Iris pigment epithelial cell (primary cell): Measurements from ENCODE around the gene GTPBP8.
"Not testable (repeated sequence)": the region's sequence is repeated elsewhere in the genome, so short reads cannot be mapped to it uniquely, and the experiment has no call there.

Experiments
- DNase-seq: peaks from one replicate; pipeline ENCODE4 v3.0.0-alpha.2; 2011; ENCODE audit warnings: low read depth

Gene GTPBP8

DNA sequence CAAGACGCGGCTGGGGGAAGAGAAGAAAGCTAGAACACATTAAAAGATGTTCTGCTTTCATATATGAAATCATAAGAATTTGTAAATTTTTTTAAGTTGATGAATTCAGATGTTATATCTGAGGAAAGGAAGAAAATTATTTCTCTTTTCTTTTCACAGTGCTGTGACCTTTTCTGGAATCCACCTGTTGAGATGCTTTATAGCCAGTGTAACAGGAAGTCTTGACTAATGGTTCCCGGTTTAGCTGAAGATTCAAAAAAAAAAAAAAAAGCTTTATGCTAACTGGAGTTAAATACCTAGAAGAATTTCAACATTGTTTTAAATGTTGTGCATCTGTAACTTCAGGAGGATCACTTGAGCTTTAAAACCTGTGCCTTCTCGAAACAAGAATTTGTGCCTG lies 9.9 kb downstream of the GTPBP8 start:
- peak; percentile 15 for DNase-seq

DNA sequence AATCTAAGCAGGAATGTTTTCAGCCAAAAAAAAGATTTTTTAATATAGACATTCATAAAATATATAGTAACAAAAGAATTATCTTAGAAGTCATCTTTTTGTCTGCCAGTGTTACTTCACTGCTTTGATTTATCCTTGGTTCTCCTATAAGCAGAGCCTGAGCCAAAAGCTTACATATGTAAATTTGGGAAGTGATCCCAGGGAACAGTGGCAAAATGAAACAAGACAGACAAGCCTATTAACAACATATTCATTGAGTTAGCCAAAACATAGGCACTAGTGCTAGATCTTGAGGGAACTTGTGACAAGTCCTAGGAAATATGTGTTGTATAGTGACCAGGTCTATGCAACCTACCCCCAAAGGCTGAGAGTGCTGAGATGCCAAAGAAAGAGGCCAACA lies 11.3 kb downstream of the GTPBP8 start:
- no peak for DNase-seq

DNA sequence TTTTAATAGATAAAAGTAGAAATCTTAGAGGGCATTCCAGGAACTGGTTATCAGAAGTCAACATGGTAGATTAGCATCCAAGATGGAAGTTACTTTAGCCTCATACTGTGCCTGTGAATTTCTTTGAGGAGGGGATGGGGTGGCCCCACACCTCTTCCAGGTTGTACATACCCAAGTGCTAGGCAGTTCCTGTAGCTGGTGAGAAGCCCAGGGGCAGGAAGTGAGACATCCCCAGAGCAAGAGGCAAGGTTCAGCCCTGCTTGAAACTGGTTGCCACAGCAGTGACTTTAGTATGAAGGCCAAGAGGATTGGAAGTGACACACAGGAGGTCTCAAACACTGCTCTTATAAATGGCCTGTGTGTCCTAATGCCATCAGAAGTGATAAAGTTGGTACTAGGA lies 11.9 kb downstream of the GTPBP8 start:
- peak; percentile 2 for DNase-seq

DNA sequence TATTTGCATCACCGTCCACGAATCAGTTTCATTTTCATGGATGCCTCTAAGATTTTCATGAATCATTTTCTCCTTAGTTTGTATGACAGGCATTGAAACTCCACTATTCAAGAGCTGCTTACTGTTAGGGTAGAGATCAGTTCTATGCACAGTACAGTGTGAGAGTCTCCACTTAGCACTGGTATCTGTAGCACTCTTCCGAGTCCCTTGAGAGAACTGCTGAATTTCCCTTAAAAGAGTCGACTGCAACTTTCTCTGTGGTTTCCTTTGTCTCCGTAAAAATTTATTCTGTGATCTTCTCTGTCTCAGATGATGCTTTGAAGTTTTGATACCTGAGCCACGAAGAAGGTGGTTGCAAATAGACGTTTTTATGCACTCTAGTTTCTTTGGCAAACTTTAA lies 14.8 kb downstream of the GTPBP8 start:
- DNase-seq: no peak

DNA sequence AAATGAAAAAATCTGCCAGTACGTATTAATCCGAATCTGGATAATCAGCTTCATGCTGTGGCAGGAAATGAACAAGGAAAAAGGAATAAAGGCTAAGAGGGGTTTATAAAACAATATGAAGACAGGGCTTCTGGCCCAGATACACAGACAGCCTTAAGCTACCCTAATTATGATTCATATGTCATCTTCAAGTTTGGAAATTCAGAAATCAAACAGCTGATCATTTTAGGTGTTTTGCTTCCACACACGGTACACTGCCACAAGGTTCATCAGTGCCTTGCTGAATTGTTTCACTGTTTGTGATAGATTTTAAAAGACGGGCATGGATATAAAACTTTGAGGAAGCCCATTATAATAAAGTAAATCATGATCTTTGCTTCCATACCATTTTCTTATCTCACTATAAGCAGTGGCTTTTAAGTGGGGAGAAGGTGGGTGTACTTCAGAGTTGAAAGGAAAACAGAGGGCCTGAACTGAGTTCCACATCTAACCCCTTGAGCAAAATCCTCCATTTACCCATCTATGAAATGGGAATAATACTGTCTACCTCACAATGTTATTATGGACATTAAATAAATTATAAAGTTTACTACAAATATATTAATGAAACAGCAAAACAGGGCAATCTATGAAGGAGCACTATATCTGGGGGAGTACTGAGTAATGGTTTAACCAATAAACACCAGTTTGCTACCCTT lies 15.7 kb downstream of the GTPBP8 start:
- DNase-seq: no peak

DNA sequence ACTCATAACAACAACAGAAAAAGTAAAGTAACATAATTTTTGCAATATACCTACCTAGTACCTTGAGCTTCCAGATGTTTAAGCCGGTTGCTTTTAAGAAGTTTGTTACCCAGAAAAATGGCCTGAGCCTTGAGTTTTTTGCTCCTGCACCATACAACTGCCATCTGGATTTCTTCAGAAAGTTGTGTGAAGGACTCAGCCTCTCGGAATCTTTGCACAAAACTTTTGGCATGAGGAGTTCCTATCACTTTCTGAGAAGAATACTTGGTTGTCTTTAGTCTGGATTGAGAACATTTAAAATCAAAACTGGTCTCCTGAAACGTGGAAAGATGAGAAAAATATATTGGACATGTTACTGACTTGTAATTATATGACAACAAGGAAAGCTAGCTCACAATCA lies 17.3 kb downstream of the GTPBP8 start:
- no peak for DNase-seq

DNA sequence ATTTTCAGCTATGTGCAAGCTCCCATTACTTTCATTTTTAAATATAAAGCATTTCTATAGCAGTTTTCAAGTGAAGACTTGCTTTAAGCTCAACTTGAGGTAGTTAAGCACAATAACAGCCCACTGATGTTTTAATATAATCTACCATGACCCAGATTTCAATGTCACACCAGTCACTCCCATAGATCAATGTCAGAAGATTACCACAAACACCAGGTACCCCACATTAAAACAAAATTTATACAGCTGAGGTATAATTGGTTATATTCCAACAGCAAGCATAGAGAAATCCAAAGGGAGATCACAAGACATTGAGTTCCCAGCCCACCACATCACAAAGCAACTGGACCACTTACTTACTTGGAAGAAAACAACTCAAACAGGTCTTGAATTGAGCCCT lies 22.8 kb downstream of the GTPBP8 start:
- DNase-seq: no peak

DNA sequence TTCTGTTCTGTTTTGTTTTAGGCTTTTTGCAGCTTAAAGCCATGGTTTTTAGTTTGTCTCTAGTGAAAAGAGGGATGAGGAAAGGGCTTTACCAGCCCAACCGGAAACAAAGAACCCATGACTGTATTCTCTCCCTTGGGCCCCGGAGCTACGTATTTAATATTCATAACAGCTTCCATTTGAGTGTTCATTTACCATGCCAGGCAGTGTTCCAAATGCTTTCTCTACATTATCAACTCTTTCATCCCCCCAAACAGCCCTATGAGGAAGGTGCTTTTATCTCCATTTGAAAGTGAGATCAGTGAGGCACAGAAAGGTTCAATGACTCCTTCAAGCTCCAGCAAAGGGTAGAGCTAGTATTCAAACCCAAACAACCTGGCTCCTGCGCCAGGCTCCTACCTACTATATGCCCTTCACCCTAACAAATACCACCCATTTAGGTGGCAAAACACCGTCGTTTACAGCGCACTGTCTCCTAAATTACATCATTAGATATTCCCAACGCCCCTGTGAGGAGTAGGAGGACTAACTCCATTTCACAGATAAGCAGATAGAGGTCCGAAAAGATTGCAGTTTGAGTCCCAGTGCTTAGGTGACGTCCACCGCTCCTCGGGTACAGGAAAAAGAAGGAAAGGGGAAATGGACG lies 27.9 kb downstream of the GTPBP8 start:
- DNase-seq: peak; percentile 39

DNA sequence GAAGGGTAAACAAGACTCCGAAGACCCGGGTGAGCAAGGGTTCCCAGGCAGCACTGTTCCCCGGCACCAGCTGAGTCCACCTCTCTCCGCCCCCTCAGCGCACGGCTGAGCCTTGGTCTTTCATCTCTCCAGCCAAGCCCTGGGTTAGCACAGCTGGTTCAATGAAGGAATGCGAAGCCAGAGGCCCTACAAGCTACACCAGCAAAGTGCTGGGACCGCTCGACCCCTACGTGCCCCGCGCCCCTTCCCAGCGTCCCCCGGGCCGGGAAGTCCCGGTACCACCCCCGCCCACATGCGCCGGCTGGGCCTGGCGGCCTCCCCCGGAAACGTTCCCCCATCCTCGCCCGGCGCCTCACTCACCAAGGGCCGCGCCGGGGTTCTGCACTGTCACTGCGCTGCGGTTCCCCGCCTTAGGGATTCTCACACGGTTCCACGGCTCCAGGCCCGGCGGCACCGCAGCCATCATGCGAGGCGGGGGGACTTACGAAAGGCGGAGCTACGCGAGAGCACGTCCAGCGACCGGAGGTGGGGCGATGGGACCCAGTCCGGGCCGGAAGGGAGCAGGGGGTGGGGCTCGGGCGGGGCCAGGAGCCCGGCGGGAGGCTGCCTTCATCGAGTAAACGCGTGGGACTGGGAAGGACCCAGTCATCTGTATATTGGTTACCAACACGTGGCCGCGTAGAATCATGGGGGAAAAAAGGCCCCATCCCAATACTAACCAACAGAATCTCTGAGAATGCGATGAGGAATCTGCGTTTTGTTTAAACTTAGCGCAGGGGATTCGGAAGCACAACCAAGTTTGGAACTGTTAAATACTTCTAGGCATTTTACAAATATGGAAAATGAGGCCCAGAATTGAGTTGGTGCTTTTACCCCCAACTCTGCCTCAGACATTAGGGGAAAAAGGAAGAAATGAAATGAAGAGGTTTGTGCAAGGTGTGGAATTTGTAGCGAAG lies 28.7 kb downstream of the GTPBP8 start:
- DNase-seq: peak; percentile 95

DNA sequence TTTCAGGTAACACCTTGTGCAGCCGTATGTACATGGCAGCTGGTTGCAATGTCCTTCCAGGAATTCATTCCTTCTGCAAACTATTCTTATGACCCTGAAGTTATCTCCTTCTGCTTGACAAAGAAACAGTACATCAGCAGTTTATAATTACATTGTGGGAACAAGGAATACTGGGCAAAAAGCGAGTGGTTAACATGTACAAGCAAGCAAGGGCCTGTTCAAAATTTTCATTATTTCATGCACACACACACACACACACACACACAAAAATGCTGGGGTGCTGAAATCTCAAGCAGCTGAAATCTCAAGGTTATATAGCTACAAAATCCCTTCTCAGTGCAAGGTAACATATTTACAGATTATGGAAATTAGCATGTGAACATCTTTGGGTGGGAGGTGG lies 30.7 kb downstream of the GTPBP8 start:
- DNase-seq: no peak

DNA sequence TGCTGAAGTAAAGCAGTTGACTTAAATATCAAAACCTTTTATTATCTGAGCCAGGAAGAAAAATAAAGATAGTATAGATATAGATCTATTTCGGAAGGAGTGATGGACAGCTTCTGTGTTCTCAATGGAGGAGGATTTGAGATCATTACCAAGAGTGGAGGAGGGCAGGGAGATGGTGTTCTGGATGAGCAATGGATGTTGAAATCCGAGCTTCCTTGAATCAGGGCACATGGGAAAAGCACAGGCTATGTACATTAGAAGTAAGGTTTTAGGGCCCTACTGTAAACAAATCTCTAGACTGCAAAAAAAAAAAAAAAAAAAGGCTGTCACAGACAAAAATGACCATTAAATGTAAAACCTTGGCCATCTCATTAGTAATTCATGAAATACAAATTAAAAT lies 43.2 kb downstream of the GTPBP8 start:
- peak; percentile 24 for DNase-seq

DNA sequence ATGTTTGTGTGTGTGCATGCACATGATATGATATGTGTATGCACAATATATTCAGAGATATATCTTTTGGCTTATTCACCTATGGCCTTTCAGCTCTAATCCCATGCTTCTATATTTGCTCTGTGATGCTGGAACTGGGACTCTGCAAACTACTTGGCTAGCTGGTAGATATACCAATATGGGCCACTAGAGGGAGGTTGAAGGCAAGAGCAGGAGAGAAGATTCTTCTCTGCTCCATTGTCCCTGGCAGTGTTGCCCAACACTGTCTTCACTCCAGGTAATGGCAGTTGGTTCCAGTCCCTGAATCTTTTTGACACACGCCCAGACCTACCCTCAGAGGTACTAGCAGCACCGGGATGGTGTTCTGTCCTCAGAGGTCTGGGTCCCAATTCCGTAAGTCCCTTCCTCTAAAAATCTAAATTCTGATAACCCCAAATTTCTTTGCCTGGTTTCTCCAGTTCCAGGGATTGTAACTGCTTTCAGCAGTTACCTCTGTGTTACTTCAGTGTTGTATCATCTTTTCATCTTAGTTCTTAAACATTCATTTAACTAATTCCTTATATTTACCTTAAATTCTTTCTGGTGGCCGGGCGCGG lies 44.7 kb downstream of the GTPBP8 start:
- peak; percentile 60 for DNase-seq

DNA sequence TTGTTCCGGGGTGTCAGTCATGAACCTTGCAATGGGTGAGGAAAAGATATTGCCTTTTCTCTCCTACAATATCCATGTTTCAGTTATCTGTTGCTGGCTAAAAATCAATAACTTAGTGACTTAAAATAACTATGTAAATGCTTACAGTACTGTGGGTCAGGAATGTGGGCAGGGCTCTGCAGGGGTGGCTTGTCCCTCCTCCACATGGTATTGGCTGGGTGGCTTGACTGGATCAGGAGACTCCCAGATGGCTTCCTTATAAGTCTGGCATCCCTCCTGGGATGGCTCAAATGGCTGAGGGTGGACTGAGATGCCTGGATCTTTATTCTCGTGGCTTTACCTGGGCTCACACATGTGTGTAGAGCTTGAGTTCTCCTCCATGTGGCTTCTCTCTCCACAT lies 47.5 kb downstream of the GTPBP8 start:
- DNase-seq: no peak

DNA sequence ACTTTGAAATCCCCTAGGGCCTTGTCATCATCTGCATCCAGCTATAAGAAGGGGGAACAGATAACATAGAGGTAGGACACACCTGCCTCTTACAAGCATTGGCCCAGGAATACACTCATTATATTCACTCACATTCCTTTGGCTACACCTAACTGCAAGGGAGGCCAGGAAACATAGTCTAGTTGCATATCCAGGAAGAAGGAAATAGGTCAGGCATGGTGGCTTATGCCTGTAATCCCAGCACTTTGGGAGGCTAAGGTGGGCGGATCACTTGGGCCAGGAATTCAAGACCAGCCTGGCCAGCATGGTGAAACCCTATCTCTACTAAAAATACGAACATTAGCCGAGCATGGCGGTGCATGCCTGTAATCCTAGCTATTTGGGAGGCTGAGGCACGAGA lies 48.8 kb downstream of the GTPBP8 start:
- no peak for DNase-seq

DNA sequence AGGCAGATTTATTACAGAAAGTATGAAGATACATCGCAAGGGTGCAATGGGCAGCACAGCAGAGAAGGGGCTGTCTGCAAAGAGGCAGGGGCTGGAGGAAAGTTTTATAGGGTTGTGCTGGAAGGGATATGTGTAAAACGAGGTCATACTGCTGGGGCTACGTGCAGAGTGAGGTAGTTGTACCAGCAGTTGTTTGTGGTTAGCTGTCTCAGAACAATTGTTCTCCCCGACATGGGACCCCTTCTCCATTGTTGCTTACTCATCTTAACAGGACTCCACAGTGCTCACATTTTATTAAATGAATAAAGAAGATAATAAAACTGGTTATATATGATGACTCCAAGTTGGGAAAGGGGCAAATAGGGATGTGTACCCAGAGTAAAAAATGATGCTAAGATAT lies 49.4 kb downstream of the GTPBP8 start:
- DNase-seq: no peak

DNA sequence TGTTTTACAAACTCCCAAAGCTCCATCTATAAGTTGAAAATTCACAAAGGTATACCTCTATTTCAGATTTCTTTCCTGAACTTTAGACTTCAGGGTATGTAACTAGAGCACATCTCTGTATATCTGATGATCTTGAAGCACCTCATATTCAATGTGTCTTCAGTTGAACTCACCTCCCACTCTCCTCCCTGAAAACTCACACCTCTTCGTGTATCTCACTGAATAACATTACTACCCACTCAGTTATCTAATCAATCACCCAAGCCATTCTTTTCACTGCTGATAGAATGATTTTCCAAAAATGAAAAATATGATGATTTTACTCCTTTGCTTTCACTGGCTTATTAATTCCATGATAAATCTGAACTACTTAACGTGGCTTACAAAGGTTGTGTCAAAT lies 52.9 kb downstream of the GTPBP8 start:
- no peak for DNase-seq

DNA sequence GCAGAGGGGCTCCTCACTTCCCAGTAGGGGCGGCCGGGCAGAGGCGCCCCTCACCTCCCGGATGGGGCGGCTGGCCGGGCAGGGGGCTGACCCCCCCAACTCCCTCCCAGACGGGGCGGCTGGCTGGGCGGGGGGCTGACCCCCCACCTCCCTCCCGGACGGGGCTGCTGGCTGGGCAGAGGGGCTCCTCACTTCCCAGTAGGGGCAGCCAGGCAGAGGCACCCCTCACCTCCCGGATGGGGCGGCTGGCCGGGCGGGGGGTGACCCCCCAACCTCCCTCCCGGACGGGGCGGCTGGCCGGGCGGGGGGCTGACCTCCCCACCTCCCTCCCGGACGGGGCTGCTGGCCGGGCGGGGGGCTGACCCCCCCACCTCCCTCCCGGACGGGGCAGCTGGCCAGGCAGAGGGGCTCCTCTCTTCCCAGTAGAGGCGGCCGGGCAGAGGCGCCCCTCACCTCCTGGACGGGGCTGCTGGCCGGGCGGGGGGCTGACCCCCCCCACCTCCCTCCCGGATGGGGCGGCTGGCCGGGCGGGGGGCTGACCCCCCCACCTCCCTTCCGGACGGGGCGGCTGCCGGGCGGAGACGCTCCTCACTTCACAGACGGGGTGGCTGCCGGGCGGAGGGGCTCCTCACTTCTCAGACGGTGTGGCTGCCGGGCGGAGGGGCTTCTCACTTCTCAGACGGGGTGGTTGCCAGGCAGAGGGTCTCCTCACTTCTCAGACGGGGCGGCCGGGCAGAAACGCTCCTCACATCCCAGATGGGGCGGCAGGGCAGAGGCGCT lies 55.6 kb downstream of the GTPBP8 start:
- not testable (repeated sequence) for DNase-seq

DNA sequence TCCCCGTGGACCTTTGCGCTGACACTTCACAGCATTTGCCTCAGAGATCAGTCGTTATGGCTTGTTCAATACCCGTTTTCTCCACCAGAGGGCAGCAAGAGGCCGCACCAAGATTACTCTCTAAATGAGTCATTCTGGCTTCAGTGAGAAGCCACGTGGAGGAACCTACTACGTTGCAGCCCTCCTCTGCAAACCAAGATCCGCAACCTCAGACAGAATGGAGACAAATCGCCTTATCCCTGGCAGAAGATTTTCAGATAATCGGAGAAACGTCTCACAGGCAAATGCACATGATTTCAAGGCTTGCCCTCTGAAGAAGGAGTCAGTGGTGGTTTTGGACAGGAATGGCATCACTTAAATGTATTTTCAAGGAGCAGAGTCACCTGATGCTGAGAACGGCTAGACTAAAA lies 60.5 kb downstream of the GTPBP8 start:
- DNase-seq: peak; percentile 84
